Measurements from ENCODE around the gene RNF169.

GRCh38 chr11:74806267-74806666, 57.6 kb downstream of the RNF169 start:
- TF ChIP-seq CTCF (conservative IDR thresholded peaks at IDR 0.05; ENCODE audit: low read depth, low read length) (no peak), EZH2 (IDR thresholded peaks at IDR 0.05; ENCODE audit: borderline replicate concordance, low read depth, low read length, poor library complexity, severe bottlenecking) (no peak)
